ENCODE measurements around the gene AFG3L2. TPM values are rescaled to one million over a fixed set of nuclear protein-coding genes. Genes with fewer than 3 reads are reported as not detected.

Gene AFG3L2
- total RNA-seq, 1 experiment from 2014 or later = 73.5 TPM

DNA sequence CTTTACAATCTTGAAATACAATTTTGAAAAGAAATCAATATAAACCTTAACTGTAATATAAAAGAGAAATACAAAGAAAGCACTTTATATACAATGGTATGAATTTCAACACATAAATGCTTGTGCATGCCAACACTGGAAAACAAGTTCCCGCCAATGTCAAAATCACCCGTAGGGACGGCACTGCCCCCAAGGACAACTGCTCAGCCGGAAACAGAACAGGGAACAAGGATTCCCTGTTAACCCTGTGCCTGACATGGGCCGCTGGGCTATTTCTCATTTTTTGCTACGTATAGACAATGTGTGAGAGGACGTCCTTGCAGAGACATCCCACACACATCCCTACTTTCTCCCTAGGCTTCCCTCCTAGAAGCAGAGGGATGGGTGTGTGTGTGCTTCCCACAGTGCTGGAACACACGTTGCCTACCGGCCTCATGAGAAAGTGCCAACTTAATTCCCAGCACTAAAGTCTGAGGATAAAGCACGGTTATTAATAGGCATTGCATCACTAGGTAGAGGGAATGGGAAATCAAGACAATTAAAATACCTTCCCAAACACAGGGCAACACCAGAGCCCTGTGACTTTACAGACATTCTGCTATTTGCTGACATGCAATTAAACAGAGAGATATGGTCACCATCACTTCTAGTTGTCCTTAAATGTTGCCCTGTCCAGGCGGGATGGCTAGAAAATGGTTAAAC is 14.4 kb downstream of the AFG3L2 start:
- H2AFZ ChIP-seq (ENCODE audit: low read length) = no peak overlapping the region
- no CpG with 5 or more reads among the region's 11 CpGs for WGBS (ENCODE audit: extremely low coverage, insufficient read length, low lambda C conversion rate)
- H3K27ac ChIP-seq (ENCODE audit: insufficient read length, low read depth, low read length) = no peak overlapping the region
- no peak overlapping the region for H3K9ac ChIP-seq (ENCODE audit: extremely low read depth, insufficient read length, low read length)
- no peaks in the 10 kb centered on the region for H3K23me2 ChIP-seq (ENCODE audit: insufficient read length, low read depth, low read length, poor library complexity, severe bottlenecking)
- no peaks in the 10 kb centered on the region for H3K27me3 ChIP-seq (ENCODE audit: insufficient read depth, low read length)
- no peak overlapping the region for H4K8ac ChIP-seq (replicated peaks; ENCODE audit: insufficient read length, low read depth, low read length)
- H3K14ac ChIP-seq (ENCODE audit: insufficient read depth, low read length) = no peak overlapping the region
- no peak overlapping the region for H2BK5ac ChIP-seq (ENCODE audit: insufficient read length, low read length)
- no peak overlapping the region for H3K4me3 Mint-ChIP-seq
- H3K79me1 ChIP-seq (ENCODE audit: insufficient read depth, low read depth, low read length, poor library complexity, severe bottlenecking) = peaks cover 2% of the 10 kb centered on the region
- H4K91ac ChIP-seq (ENCODE audit: insufficient read length, low read depth, low read length) = no peak overlapping the region
- no peak overlapping the region for H3K27ac Mint-ChIP-seq
- H3K9me3 Mint-ChIP-seq = no peaks in the 10 kb centered on the region
- no peak overlapping the region for H2AK5ac ChIP-seq (ENCODE audit: insufficient read length, low read length)
- H3K4ac ChIP-seq (ENCODE audit: low read depth, low read length) = no peak overlapping the region
- H3K4me2 ChIP-seq (ENCODE audit: insufficient read depth, insufficient read length, low read length) = no peak overlapping the region
- H3K56ac ChIP-seq (ENCODE audit: insufficient read length, low read depth, low read length) = no peak overlapping the region
- H3K23ac ChIP-seq (ENCODE audit: insufficient read length, low read depth, low read length) = no peak overlapping the region
- TF ChIP-seq CTCF (conservative IDR thresholded peaks at IDR 0.05) = no peak
- no peak for DNase-seq
- no peak overlapping the region for H2BK20ac ChIP-seq (ENCODE audit: low read depth, low read length, poor library complexity, severe bottlenecking)
- no peaks in the 10 kb centered on the region for H3K9me3 ChIP-seq (ENCODE audit: control insufficient read depth, low read depth, low read length)
- H3K79me2 ChIP-seq (ENCODE audit: insufficient read depth, low read length) = no peaks in the 10 kb centered on the region; the same call in 1 of the 2 replicates
- no peaks in the 10 kb centered on the region for H3K4me1 ChIP-seq (ENCODE audit: insufficient read depth, low read length)
- no peak overlapping the region for H3K18ac ChIP-seq (ENCODE audit: insufficient read length, low read depth, low read length)
- H3K4me1 Mint-ChIP-seq = no peaks in the 10 kb centered on the region
- no peaks in the 10 kb centered on the region for H4K20me1 ChIP-seq (ENCODE audit: control insufficient read depth, insufficient read depth, insufficient read length)
- H2BK12ac ChIP-seq (ENCODE audit: insufficient read length, low read depth, low read length) = no peak overlapping the region
- H3K27me3 Mint-ChIP-seq (ENCODE audit: low read depth) = no peaks in the 10 kb centered on the region; the same call in 1 of the 2 replicates
- H2BK15ac ChIP-seq (ENCODE audit: low read depth, low read length) = no peak overlapping the region
- H3T11ph ChIP-seq (ENCODE audit: low read length) = no peak overlapping the region
- no peak overlapping the region for H2BK120ac ChIP-seq (ENCODE audit: low read depth, low read length, poor library complexity, severe bottlenecking)
- H3K36me3 Mint-ChIP-seq (ENCODE audit: insufficient read depth in 1 of 3, low read depth in 3 of 3) = peaks cover 29 to 87% (median 73%) of the 10 kb centered on the region in 3 experiments; a peak in 6 of 7 replicates
- H4K5ac ChIP-seq (ENCODE audit: insufficient read length, low read depth, low read length) = no peak overlapping the region
